Astrocyte (in vitro differentiated cells and primary cell): Measurements from ENCODE around the gene ARL13B. TPM values are rescaled to one million over a fixed set of nuclear protein-coding genes. Genes with fewer than 3 reads are reported as not detected.

Source experiments
- DNase-seq: peaks from one replicate; pipeline ENCODE4 v3.0.0-alpha.2; 2010; ENCODE audit warnings: low read depth
- FAIRE-seq: peaks from 2 replicates; lab custom pipeline; 2011; peaks lifted over from hg19 to GRCh38; lab: Jason Lieb, UNC
- H2AFZ ChIP-seq: 2 replicates; pipeline ENCODE4 v1.6.0; 2012; ENCODE audit warnings: low read depth, low read length, inconsistent platforms
- H3K27ac ChIP-seq: 2 replicates; pipeline ENCODE4 v1.5.1; 2011; ENCODE audit warnings: low read depth, low read length, inconsistent platforms
- H3K27me3 ChIP-seq: 2 replicates; pipeline ENCODE4 v1.6.0; 2011; ENCODE audit warnings: low read length, inconsistent platforms; ENCODE audit not compliant: insufficient read depth
- H3K36me3 ChIP-seq: 2 replicates; pipeline ENCODE4 v1.5.1; 2011; ENCODE audit warnings: low read length, inconsistent platforms; ENCODE audit not compliant: insufficient read depth
- H3K4me1 ChIP-seq: 2 replicates; pipeline ENCODE4 v1.5.1; 2011; ENCODE audit warnings: low read length, inconsistent platforms; ENCODE audit not compliant: insufficient read depth
- H3K4me2 ChIP-seq: 2 replicates; pipeline ENCODE4 v1.6.0; 2012; ENCODE audit warnings: low read length, inconsistent platforms
- H3K4me3 ChIP-seq: 2 replicates; pipeline ENCODE4 v1.5.1; 2011; ENCODE audit warnings: low read depth, mild to moderate bottlenecking, low read length, inconsistent platforms; ENCODE audit not compliant: insufficient read depth
- H3K79me2 ChIP-seq: 2 replicates; pipeline ENCODE4 v1.6.0; 2012; ENCODE audit warnings: mild to moderate bottlenecking, low read length, inconsistent platforms; ENCODE audit not compliant: insufficient read depth
- H3K9ac ChIP-seq: 2 replicates; pipeline ENCODE4 v1.6.0; 2012; ENCODE audit warnings: mild to moderate bottlenecking, low read length, inconsistent platforms
- H3K9me3 ChIP-seq: 2 replicates; pipeline ENCODE4 v1.5.1; 2012; ENCODE audit warnings: low read depth, mild to moderate bottlenecking, low read length, inconsistent platforms; ENCODE audit not compliant: insufficient read depth
- H4K20me1 ChIP-seq: 2 replicates; pipeline ENCODE4 v1.6.0; 2012; ENCODE audit warnings: low read length, inconsistent platforms; ENCODE audit not compliant: insufficient read depth
- H3K27ac Mint-ChIP-seq: one replicate; pipeline ENCODE4 v1.8.0; 2021; ENCODE audit warnings: mild to moderate bottlenecking, mixed read lengths; ENCODE audit not compliant: unreplicated experiment
- H3K27me3 Mint-ChIP-seq: one replicate; pipeline ENCODE4 v1.8.0; 2021; ENCODE audit warnings: low read depth, mixed read lengths; ENCODE audit not compliant: unreplicated experiment
- H3K36me3 Mint-ChIP-seq: one replicate; pipeline ENCODE4 v1.8.0; 2021; ENCODE audit warnings: low read depth, mixed read lengths; ENCODE audit not compliant: unreplicated experiment
- H3K4me1 Mint-ChIP-seq: one replicate; pipeline ENCODE4 v1.8.0; 2021; ENCODE audit warnings: low read depth, mixed read lengths; ENCODE audit not compliant: unreplicated experiment
- H3K4me3 Mint-ChIP-seq: one replicate; pipeline ENCODE4 v1.8.0; 2021; ENCODE audit warnings: mild to moderate bottlenecking, moderate library complexity, mixed read lengths; ENCODE audit not compliant: unreplicated experiment
- H3K9me3 Mint-ChIP-seq: one replicate; pipeline ENCODE4 v1.8.0; 2021; ENCODE audit warnings: mild to moderate bottlenecking, mixed read lengths; ENCODE audit not compliant: unreplicated experiment
- EZH2 ChIP-seq: IDR thresholded peaks from 2 replicates; pipeline ENCODE4 v1.6.1; 2012; ENCODE audit warnings: mild to moderate bottlenecking, low read length, inconsistent platforms; ENCODE audit not compliant: insufficient read depth
- total RNA-seq: library from RNA; stranded (reverse); gene quantifications from 2 replicates; pipeline ENCODE4 v1.2.1, GENCODE V29; 2021
- TF ChIP-seq, protein P1 (sequence below): IDR thresholded peaks from 2 replicates; pipeline ENCODE4 v1.5.1; 2011; ENCODE audit warnings: low read depth, mild to moderate bottlenecking, inconsistent platforms, low read length, moderate library complexity; ENCODE audit not compliant: insufficient read depth

The ARL13B gene
- total RNA-seq, 1 donor from 2014 or later = 9.8 TPM

GRCh38 chr3:94098452-94098851 is 118.5 kb downstream of the ARL13B start:
- Mint-ChIP-seq H3K4me3 (no peak overlapping the region), H3K27ac (no peak overlapping the region), H3K4me1 (no peaks in the 10 kb centered on the region), H3K27me3 (no peaks in the 10 kb centered on the region), H3K36me3 (no peaks in the 10 kb centered on the region), H3K9me3 (no peaks in the 10 kb centered on the region)
- Histone ChIP-seq H3K9ac (no peak overlapping the region), H3K27ac (no peak overlapping the region), H4K20me1 (no peaks in the 10 kb centered on the region), H3K36me3 (peaks cover 6% of the 10 kb centered on the region), H3K27me3 (no peaks in the 10 kb centered on the region), H3K79me2 (no peaks in the 10 kb centered on the region), H2AFZ (no peak overlapping the region), H3K4me3 (no peak overlapping the region), H3K4me2 (no peak overlapping the region), H3K4me1 (no peaks in the 10 kb centered on the region), H3K9me3 (no peaks in the 10 kb centered on the region)
- TF ChIP-seq, protein P1, sequence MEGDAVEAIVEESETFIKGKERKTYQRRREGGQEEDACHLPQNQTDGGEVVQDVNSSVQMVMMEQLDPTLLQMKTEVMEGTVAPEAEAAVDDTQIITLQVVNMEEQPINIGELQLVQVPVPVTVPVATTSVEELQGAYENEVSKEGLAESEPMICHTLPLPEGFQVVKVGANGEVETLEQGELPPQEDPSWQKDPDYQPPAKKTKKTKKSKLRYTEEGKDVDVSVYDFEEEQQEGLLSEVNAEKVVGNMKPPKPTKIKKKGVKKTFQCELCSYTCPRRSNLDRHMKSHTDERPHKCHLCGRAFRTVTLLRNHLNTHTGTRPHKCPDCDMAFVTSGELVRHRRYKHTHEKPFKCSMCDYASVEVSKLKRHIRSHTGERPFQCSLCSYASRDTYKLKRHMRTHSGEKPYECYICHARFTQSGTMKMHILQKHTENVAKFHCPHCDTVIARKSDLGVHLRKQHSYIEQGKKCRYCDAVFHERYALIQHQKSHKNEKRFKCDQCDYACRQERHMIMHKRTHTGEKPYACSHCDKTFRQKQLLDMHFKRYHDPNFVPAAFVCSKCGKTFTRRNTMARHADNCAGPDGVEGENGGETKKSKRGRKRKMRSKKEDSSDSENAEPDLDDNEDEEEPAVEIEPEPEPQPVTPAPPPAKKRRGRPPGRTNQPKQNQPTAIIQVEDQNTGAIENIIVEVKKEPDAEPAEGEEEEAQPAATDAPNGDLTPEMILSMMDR = no peak
- TF ChIP-seq EZH2 = no peak
- DNase-seq (no peak), FAIRE-seq (no peak)

DNA sequence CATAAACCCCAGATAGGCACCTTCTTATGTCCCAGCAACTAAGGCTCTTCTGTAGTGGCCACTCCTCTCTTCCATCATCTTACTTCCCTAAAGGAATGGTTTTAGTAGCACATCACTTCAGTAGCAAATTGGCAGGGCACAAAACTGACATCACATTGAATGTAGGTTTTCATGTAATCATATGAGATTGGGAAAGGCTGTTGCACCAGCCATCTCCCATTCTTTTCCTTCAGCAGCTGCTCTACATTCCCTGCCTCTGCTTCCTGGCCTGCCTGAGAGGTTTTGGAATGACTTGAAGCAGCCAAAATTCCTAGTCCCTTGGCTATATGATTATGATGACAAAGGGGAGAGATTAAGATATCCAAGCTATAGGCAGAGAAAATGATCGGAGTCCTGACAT is 119.4 kb downstream of the ARL13B start:
- no peak overlapping the region for H3K9ac ChIP-seq
- no peaks in the 10 kb centered on the region for H3K79me2 ChIP-seq
- H2AFZ ChIP-seq = no peak overlapping the region
- DNase-seq (no peak), FAIRE-seq (no peak)
- no peaks in the 10 kb centered on the region for H3K27me3 ChIP-seq
- no peak overlapping the region for H3K27ac ChIP-seq
- no peaks in the 10 kb centered on the region for H3K27me3 Mint-ChIP-seq
- no peaks in the 10 kb centered on the region for H3K4me1 Mint-ChIP-seq
- H3K9me3 ChIP-seq = no peaks in the 10 kb centered on the region
- no peaks in the 10 kb centered on the region for H3K4me1 ChIP-seq
- H3K9me3 Mint-ChIP-seq = no peaks in the 10 kb centered on the region
- no peaks in the 10 kb centered on the region for H4K20me1 ChIP-seq
- no peak overlapping the region for H3K4me3 Mint-ChIP-seq
- no peak overlapping the region for H3K4me3 ChIP-seq
- no peak overlapping the region for H3K4me2 ChIP-seq
- peaks cover 6% of the 10 kb centered on the region for H3K36me3 ChIP-seq
- no peak overlapping the region for H3K27ac Mint-ChIP-seq
- no peaks in the 10 kb centered on the region for H3K36me3 Mint-ChIP-seq
- TF ChIP-seq, protein P1 = no peak
- TF ChIP-seq EZH2 = no peak

- Mint-ChIP-seq H3K4me1 (no peaks in the 10 kb centered on the region), H3K4me3 (no peak overlapping the region), H3K27me3 (no peaks in the 10 kb centered on the region), H3K27ac (no peak overlapping the region), H3K9me3 (no peaks in the 10 kb centered on the region), H3K36me3 (no peaks in the 10 kb centered on the region)
- no peak overlapping the region for H2AFZ ChIP-seq
- no peaks in the 10 kb centered on the region for H3K27me3 ChIP-seq
- no peaks in the 10 kb centered on the region for H3K9me3 ChIP-seq
- peaks cover 6% of the 10 kb centered on the region for H3K36me3 ChIP-seq
- no peak overlapping the region for H3K4me2 ChIP-seq
- no peaks in the 10 kb centered on the region for H3K4me1 ChIP-seq
- H3K9ac ChIP-seq = no peak overlapping the region
- H4K20me1 ChIP-seq = no peaks in the 10 kb centered on the region
- H3K4me3 ChIP-seq = no peak overlapping the region
- TF ChIP-seq, protein P1 = no peak
- no peak for TF ChIP-seq EZH2
- no peak overlapping the region for H3K27ac ChIP-seq
- H3K79me2 ChIP-seq = no peaks in the 10 kb centered on the region
- DNase-seq (no peak), FAIRE-seq (peak; percentile 81)
Observed at GRCh38 chr3:94101860-94102259, 121.9 kb downstream of the ARL13B start.

Other genes with a start within 250 kb of the ARL13B start
- 11.5 and 13.4 TPM in 2 replicates for gene PROS1, start 6.3 kb upstream of the ARL13B start, total RNA-seq
- gene STX19, start 48.4 kb downstream of the ARL13B start, total RNA-seq = not detected in 2 replicates
- 2.9 and 3.4 TPM in 2 replicates for gene DHFR2, start 82.8 kb downstream of the ARL13B start, total RNA-seq
- gene NSUN3, start 82.9 kb downstream of the ARL13B start, total RNA-seq = 9.4 and 10.3 TPM in 2 replicates